Liver (tissue), 9 donors: ENCODE data around the gene FMN2. TPM values are rescaled to one million over a fixed set of nuclear protein-coding genes. Genes with fewer than 3 reads are reported as not detected.

Source experiments
- DNase-seq: peaks from one replicate; pipeline ENCODE4 v3.0.0-alpha.2; 2017; ENCODE audit warnings: low spot score
- H3K27ac ChIP-seq, 2 donors: one replicate each; pipeline ENCODE4 v1.7.0; 2013; ENCODE audit warnings: inconsistent platforms in 2 of 2, low read length in 2 of 2, control low read depth in 1 of 2, low read depth in 1 of 2, mild to moderate bottlenecking in 1 of 2
- H3K27me3 ChIP-seq, 4 donors: one replicate each; pipeline versions ENCODE4 v1.6.1 to v1.7.0; 2013; ENCODE audit warnings: low read length in 3 of 4, inconsistent platforms in 1 of 4, mild to moderate bottlenecking in 1 of 4, moderate library complexity in 1 of 4; ENCODE audit not compliant: control insufficient read depth in 4 of 4, insufficient read depth in 4 of 4
- H3K36me3 ChIP-seq, 4 donors: one replicate each; pipeline versions ENCODE4 v1.6.1 to v1.7.0; 2013; ENCODE audit warnings: low read length in 3 of 4, mild to moderate bottlenecking in 3 of 4, low read depth in 1 of 4, moderate library complexity in 1 of 4; ENCODE audit not compliant: control insufficient read depth in 4 of 4, insufficient read depth in 3 of 4
- H3K4me1 ChIP-seq, 4 donors: one replicate each; pipeline versions ENCODE4 v1.6.1 to v1.7.0; 2013; ENCODE audit warnings: low read length in 3 of 4, mild to moderate bottlenecking in 3 of 4, moderate library complexity in 1 of 4; ENCODE audit not compliant: control insufficient read depth in 4 of 4, insufficient read depth in 4 of 4
- H3K4me3 ChIP-seq, 3 donors: one replicate each; pipeline versions ENCODE4 v1.6.1 to v1.7.0; 2013; ENCODE audit warnings: low read length in 3 of 3, control low read depth in 1 of 3, low read depth in 1 of 3, mild to moderate bottlenecking in 1 of 3
- H3K9ac ChIP-seq, 2 donors: one replicate each; pipeline ENCODE4 v1.7.0; 2013; ENCODE audit warnings: low read length in 2 of 2, mild to moderate bottlenecking in 2 of 2, moderate library complexity in 2 of 2, control low read depth in 1 of 2, low read depth in 1 of 2
- H3K9me3 ChIP-seq, 4 donors: one replicate each; pipeline versions ENCODE4 v1.6.1 to v1.7.0; 2013; ENCODE audit warnings: low read length in 3 of 4; ENCODE audit not compliant: control insufficient read depth in 4 of 4
- FOXA1 ChIP-seq: IDR thresholded peaks from 2 replicates; pipeline ENCODE4 v1.6.1; 2016; ENCODE audit warnings: antibody characterized with exemption
- FOXA2 ChIP-seq: IDR thresholded peaks from 2 replicates; pipeline ENCODE4 v1.6.1; 2016; ENCODE audit warnings: antibody characterized with exemption
- GABPA ChIP-seq, 2 donors: IDR thresholded peaks in 1 of 2; conservative IDR thresholded peaks in 1 of 2; 2 replicates each; pipeline ENCODE4 v1.6.1; 2016; ENCODE audit warnings: antibody characterized with exemption in 2 of 2, mild to moderate bottlenecking in 1 of 2, moderate library complexity in 1 of 2
- HNF4G ChIP-seq: IDR thresholded peaks from 2 replicates; pipeline ENCODE4 v1.6.1; 2016; ENCODE audit warnings: antibody characterized with exemption
- JUND ChIP-seq, 2 donors: IDR thresholded peaks; 2 replicates each; pipeline ENCODE4 v1.6.1; 2016; ENCODE audit warnings: antibody characterized with exemption in 2 of 2
- MAX ChIP-seq: IDR thresholded peaks from 2 replicates; pipeline ENCODE4 v1.6.1; 2016; ENCODE audit warnings: antibody characterized with exemption
- NR2F2 ChIP-seq: IDR thresholded peaks from 2 replicates; pipeline ENCODE4 v1.6.1; 2016; ENCODE audit warnings: antibody characterized with exemption
- RAD21 ChIP-seq, 2 donors: IDR thresholded peaks; 2 replicates each; pipeline ENCODE4 v1.6.1; 2016; ENCODE audit warnings: antibody characterized with exemption in 2 of 2, mild to moderate bottlenecking in 2 of 2
- RXRA ChIP-seq, 2 donors: IDR thresholded peaks; 2 replicates each; pipeline ENCODE4 v1.6.1; 2017 to 2018; ENCODE audit warnings: antibody characterized with exemption in 2 of 2, mild to moderate bottlenecking in 1 of 2
- TAF1 ChIP-seq: conservative IDR thresholded peaks from 2 replicates; pipeline ENCODE4 v1.6.1; 2016; ENCODE audit warnings: antibody characterized with exemption, mild to moderate bottlenecking
- YY1 ChIP-seq: IDR thresholded peaks from 2 replicates; pipeline ENCODE4 v1.6.1; 2016; ENCODE audit warnings: antibody characterized with exemption, mild to moderate bottlenecking
- WGBS: extraction: QIAGEN DNeasy Blood & Tissue Kit; methylation state at CpG from one replicate; pipeline ENCODE4 v1.1.7; 2013; 5-methylcytosine and 5-hydroxymethylcytosine counted together
- polyA plus RNA-seq, 2 donors: library from polyadenylated mRNA; stranded (reverse) in 1 of 2; unstranded in 1 of 2; fragments of 200-250 nt in 1 of 2; fragments of >200 nt in 1 of 2; fragmentation: Nextera tagmentation in 1 of 2; extraction: Ambion mirVana in 1 of 2; gene quantifications; one replicate each; pipeline versions ENCODE4 v1.2.1 to v1.2.3, GENCODE V29; 2013 to 2015
- total RNA-seq, 2 donors: library from RNA; depleted of rRNA; stranded (reverse); fragments of >200 nt; gene quantifications; one replicate each; pipeline ENCODE4 v1.2.3, GENCODE V29; 2014
- TF ChIP-seq, protein P1 (sequence below): fragments of 150-350 bp; IDR thresholded peaks from 2 replicates; pipeline ENCODE4 v1.5.1; 2017; ENCODE audit warnings: improper control_type of control experiment, low read depth, low read length; ENCODE audit not compliant: missing input control
- TF ChIP-seq, protein P2 (sequence below): IDR thresholded peaks from 2 replicates; pipeline ENCODE4 v1.6.1; 2016; ENCODE audit warnings: antibody characterized with exemption, mild to moderate bottlenecking
- TF ChIP-seq, protein P3 (sequence below): IDR thresholded peaks from 2 replicates; pipeline ENCODE4 v1.6.1; 2016; ENCODE audit warnings: antibody characterized with exemption
- donor health status: healthy.
- donor health status: healthy.
- donor health status: healthy.
- donor health status: healthy.
- donor health status: healthy.

FMN2 gene
- total and polyA plus RNA-seq, 4 donors, result 0.17 TPM; not detected in 3

- Histone ChIP-seq H3K4me3 (no peak overlapping the region), H3K4me1 (no peaks in the 10 kb centered on the region), H3K36me3 (no peaks in the 10 kb centered on the region), H3K9me3 (no peaks in the 10 kb centered on the region), H3K9ac (no peak overlapping the region), H3K27me3 (no peaks in the 10 kb centered on the region), H3K27ac (no peak overlapping the region)
- DNase-seq, result no peak
- TF ChIP-seq RXRA (IDR thresholded peaks at IDR 0.05) (no peak), MAX (no peak), JUND (IDR thresholded peaks at IDR 0.05) (no peak), YY1 (no peak)
- TF ChIP-seq, protein P1, sequence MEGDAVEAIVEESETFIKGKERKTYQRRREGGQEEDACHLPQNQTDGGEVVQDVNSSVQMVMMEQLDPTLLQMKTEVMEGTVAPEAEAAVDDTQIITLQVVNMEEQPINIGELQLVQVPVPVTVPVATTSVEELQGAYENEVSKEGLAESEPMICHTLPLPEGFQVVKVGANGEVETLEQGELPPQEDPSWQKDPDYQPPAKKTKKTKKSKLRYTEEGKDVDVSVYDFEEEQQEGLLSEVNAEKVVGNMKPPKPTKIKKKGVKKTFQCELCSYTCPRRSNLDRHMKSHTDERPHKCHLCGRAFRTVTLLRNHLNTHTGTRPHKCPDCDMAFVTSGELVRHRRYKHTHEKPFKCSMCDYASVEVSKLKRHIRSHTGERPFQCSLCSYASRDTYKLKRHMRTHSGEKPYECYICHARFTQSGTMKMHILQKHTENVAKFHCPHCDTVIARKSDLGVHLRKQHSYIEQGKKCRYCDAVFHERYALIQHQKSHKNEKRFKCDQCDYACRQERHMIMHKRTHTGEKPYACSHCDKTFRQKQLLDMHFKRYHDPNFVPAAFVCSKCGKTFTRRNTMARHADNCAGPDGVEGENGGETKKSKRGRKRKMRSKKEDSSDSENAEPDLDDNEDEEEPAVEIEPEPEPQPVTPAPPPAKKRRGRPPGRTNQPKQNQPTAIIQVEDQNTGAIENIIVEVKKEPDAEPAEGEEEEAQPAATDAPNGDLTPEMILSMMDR, result no peak
- WGBS, result 77% methylated on average over 2 of the region's 2 CpGs
Measured at GRCh38 chr1:240508950-240509349, 417.3 kb downstream of the FMN2 start.

DNA sequence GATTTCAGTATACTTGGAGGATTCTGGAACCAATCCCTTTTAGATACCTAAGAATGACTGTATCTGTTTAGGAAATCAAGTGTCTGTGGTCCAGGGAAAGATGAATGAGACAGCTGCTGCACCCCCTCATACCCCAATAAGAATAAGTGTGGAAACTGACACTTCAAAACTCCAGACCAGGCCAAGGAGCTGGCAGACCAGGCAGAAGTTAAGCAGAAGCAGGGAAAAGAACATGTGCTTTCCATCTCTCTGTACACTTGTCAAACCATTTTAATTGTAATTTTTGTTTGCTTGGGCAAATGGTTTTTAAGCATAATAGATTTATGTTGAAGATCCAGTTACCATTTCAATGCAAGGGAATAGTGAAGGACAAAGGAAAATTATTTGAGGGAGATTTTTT, 420.1 kb downstream of the FMN2 start:
- no peak for TF ChIP-seq HNF4G
- TF ChIP-seq YY1, result no peak
- TF ChIP-seq MAX, result no peak
- no peak for TF ChIP-seq RAD21 (IDR thresholded peaks at IDR 0.05)
- no peak for TF ChIP-seq FOXA2
- TF ChIP-seq GABPA (IDR thresholded peaks at IDR 0.05 in 1 of 2, conservative IDR thresholded peaks at IDR 0.05 in 1 of 2), result no peak
- TF ChIP-seq NR2F2, result no peak
- TF ChIP-seq, protein P2, sequence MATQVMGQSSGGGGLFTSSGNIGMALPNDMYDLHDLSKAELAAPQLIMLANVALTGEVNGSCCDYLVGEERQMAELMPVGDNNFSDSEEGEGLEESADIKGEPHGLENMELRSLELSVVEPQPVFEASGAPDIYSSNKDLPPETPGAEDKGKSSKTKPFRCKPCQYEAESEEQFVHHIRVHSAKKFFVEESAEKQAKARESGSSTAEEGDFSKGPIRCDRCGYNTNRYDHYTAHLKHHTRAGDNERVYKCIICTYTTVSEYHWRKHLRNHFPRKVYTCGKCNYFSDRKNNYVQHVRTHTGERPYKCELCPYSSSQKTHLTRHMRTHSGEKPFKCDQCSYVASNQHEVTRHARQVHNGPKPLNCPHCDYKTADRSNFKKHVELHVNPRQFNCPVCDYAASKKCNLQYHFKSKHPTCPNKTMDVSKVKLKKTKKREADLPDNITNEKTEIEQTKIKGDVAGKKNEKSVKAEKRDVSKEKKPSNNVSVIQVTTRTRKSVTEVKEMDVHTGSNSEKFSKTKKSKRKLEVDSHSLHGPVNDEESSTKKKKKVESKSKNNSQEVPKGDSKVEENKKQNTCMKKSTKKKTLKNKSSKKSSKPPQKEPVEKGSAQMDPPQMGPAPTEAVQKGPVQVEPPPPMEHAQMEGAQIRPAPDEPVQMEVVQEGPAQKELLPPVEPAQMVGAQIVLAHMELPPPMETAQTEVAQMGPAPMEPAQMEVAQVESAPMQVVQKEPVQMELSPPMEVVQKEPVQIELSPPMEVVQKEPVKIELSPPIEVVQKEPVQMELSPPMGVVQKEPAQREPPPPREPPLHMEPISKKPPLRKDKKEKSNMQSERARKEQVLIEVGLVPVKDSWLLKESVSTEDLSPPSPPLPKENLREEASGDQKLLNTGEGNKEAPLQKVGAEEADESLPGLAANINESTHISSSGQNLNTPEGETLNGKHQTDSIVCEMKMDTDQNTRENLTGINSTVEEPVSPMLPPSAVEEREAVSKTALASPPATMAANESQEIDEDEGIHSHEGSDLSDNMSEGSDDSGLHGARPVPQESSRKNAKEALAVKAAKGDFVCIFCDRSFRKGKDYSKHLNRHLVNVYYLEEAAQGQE, result no peak
- TF ChIP-seq JUND (IDR thresholded peaks at IDR 0.05), result no peak
- TF ChIP-seq FOXA1, result no peak
- TF ChIP-seq, protein P3, sequence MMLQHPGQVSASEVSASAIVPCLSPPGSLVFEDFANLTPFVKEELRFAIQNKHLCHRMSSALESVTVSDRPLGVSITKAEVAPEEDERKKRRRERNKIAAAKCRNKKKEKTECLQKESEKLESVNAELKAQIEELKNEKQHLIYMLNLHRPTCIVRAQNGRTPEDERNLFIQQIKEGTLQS, result no peak
- Histone ChIP-seq H3K4me3 (no peak overlapping the region), H3K27ac (no peak overlapping the region), H3K4me1 (no peaks in the 10 kb centered on the region), H3K9ac (no peak overlapping the region), H3K27me3 (no peaks in the 10 kb centered on the region), H3K36me3 (no peaks in the 10 kb centered on the region), H3K9me3 (no peaks in the 10 kb centered on the region)
- no peak for DNase-seq

GRCh38 chr1:240515505-240515904, 423.8 kb downstream of the FMN2 start:
- DNase-seq, result no peak
- Histone ChIP-seq H3K4me1 (no peaks in the 10 kb centered on the region), H3K9me3 (no peaks in the 10 kb centered on the region), H3K4me3 (no peak overlapping the region), H3K27ac (no peak overlapping the region), H3K9ac (no peak overlapping the region), H3K27me3 (no peaks in the 10 kb centered on the region), H3K36me3 (no peaks in the 10 kb centered on the region)
- WGBS, result 83% methylated on average over 1 of the region's 1 CpG
- TF ChIP-seq RAD21 (IDR thresholded peaks at IDR 0.05) (no peak), NR2F2 (no peak), TAF1 (no peak), JUND (IDR thresholded peaks at IDR 0.05) (no peak), RXRA (IDR thresholded peaks at IDR 0.05) (no peak)
- TF ChIP-seq, protein P3, result no peak
- TF ChIP-seq, protein P1, result no peak
